Activated naive CD8-positive, alpha-beta T cell (primary cell): ENCODE measurements around the gene MYO5A.
"Not testable (repeated sequence)": the region's sequence is repeated elsewhere in the genome, so short reads cannot be mapped to it uniquely, and the experiment has no call there.

Experiments used
- H3K27ac Mint-ChIP-seq: one replicate; pipeline ENCODE4 v1.8.0; 2021; ENCODE audit warnings: mixed read lengths
- H3K27me3 Mint-ChIP-seq: one replicate; pipeline ENCODE4 v1.8.0; 2021; ENCODE audit warnings: mixed read lengths
- H3K36me3 Mint-ChIP-seq: one replicate; pipeline ENCODE4 v1.8.0; 2021; ENCODE audit warnings: mixed read lengths
- H3K4me1 Mint-ChIP-seq: one replicate; pipeline ENCODE4 v1.8.0; 2021; ENCODE audit warnings: low read depth, mixed read lengths
- H3K4me3 Mint-ChIP-seq: one replicate; pipeline ENCODE4 v1.8.0; 2021; ENCODE audit warnings: mild to moderate bottlenecking, mixed read lengths
- H3K9me3 Mint-ChIP-seq: one replicate; pipeline ENCODE4 v1.8.0; 2021; ENCODE audit warnings: low read depth, mixed read lengths

The MYO5A gene

GRCh38 chr15:52556524-52557273, 28.0 kb upstream of the MYO5A start:
- Mint-ChIP-seq H3K27me3 (no peaks in the 10 kb centered on the region), H3K27ac (peak overlapping the region; percentile 17), H3K36me3 (peaks cover 2% of the 10 kb centered on the region), H3K4me1 (peaks cover 34% of the 10 kb centered on the region), H3K4me3 (no peak overlapping the region), H3K9me3 (no peaks in the 10 kb centered on the region)

GRCh38 chr15:52552303-52552702, 23.6 kb upstream of the MYO5A start:
- H3K4me3 Mint-ChIP-seq, result no peak overlapping the region
- peaks cover 8% of the 10 kb centered on the region for H3K36me3 Mint-ChIP-seq
- no peaks in the 10 kb centered on the region for H3K27me3 Mint-ChIP-seq
- H3K9me3 Mint-ChIP-seq, result no peaks in the 10 kb centered on the region
- no peak overlapping the region for H3K27ac Mint-ChIP-seq
- H3K4me1 Mint-ChIP-seq, result peaks cover 3% of the 10 kb centered on the region

- Mint-ChIP-seq H3K9me3 (no peaks in the 10 kb centered on the region), H3K27ac (no peak overlapping the region), H3K4me3 (no peak overlapping the region), H3K36me3 (peaks cover 12% of the 10 kb centered on the region), H3K27me3 (no peaks in the 10 kb centered on the region), H3K4me1 (peaks cover 3% of the 10 kb centered on the region)
Measured at GRCh38 chr15:52551762-52552161, 23.1 kb upstream of the MYO5A start.

- H3K4me3 Mint-ChIP-seq, H3K27me3 Mint-ChIP-seq, H3K9me3 Mint-ChIP-seq, H3K27ac Mint-ChIP-seq, H3K4me1 Mint-ChIP-seq: not testable (repeated sequence)
- H3K36me3 Mint-ChIP-seq, result peaks cover 17% of the 10 kb centered on the region
Measured at GRCh38 chr15:52551186-52551585, 22.5 kb upstream of the MYO5A start.

GRCh38 chr15:52546031-52546751, 17.5 kb upstream of the MYO5A start:
- H3K27ac Mint-ChIP-seq, result no peak overlapping the region
- no peak overlapping the region for H3K4me3 Mint-ChIP-seq
- H3K4me1 Mint-ChIP-seq, result no peaks in the 10 kb centered on the region
- H3K36me3 Mint-ChIP-seq, result peaks cover 25% of the 10 kb centered on the region
- peaks cover 3% of the 10 kb centered on the region for H3K27me3 Mint-ChIP-seq
- H3K9me3 Mint-ChIP-seq, result no peaks in the 10 kb centered on the region

GRCh38 chr15:52540374-52541012, 11.8 kb upstream of the MYO5A start:
- Mint-ChIP-seq H3K4me1 (no peaks in the 10 kb centered on the region), H3K4me3 (no peak overlapping the region), H3K27me3 (peaks cover 6% of the 10 kb centered on the region), H3K9me3 (no peaks in the 10 kb centered on the region), H3K27ac (no peak overlapping the region), H3K36me3 (peaks cover 3% of the 10 kb centered on the region)

- no peaks in the 10 kb centered on the region for H3K4me1 Mint-ChIP-seq
- no peak overlapping the region for H3K27ac Mint-ChIP-seq
- peaks cover 2% of the 10 kb centered on the region for H3K36me3 Mint-ChIP-seq
- H3K4me3 Mint-ChIP-seq, result no peak overlapping the region
- H3K9me3 Mint-ChIP-seq, result no peaks in the 10 kb centered on the region
- H3K27me3 Mint-ChIP-seq, result peaks cover 2% of the 10 kb centered on the region
Measured at GRCh38 chr15:52537459-52537858, 8.8 kb upstream of the MYO5A start.

- H3K4me3 Mint-ChIP-seq, result no peak overlapping the region
- no peaks in the 10 kb centered on the region for H3K9me3 Mint-ChIP-seq
- peaks cover 2% of the 10 kb centered on the region for H3K27me3 Mint-ChIP-seq
- H3K36me3 Mint-ChIP-seq, result no peaks in the 10 kb centered on the region
- peaks cover 15% of the 10 kb centered on the region for H3K4me1 Mint-ChIP-seq
- no peak overlapping the region for H3K27ac Mint-ChIP-seq
Measured at GRCh38 chr15:52532427-52532826, 3.7 kb upstream of the MYO5A start.

- Mint-ChIP-seq H3K27me3 (no peaks in the 10 kb centered on the region), H3K36me3 (no peaks in the 10 kb centered on the region), H3K4me3 (peak overlapping the region; percentile 90), H3K4me1 (peaks cover 29% of the 10 kb centered on the region), H3K9me3 (no peaks in the 10 kb centered on the region), H3K27ac (peak overlapping the region; percentile 87)
Measured at GRCh38 chr15:52529940-52530339, 1.3 kb upstream of the MYO5A start.

- Mint-ChIP-seq H3K36me3 (no peaks in the 10 kb centered on the region), H3K4me1 (peaks cover 29% of the 10 kb centered on the region), H3K27ac (peak overlapping the region; percentile 87), H3K27me3 (no peaks in the 10 kb centered on the region), H3K9me3 (no peaks in the 10 kb centered on the region), H3K4me3 (peak overlapping the region; percentile 90)
Measured at GRCh38 chr15:52529341-52529924, 753 bp upstream of the MYO5A start.

GRCh38 chr15:52527911-52528563, 643 bp downstream of the MYO5A start:
- Mint-ChIP-seq H3K27ac (peak overlapping the region; percentile 85), H3K27me3 (no peaks in the 10 kb centered on the region), H3K4me1 (peaks cover 33% of the 10 kb centered on the region), H3K9me3 (no peaks in the 10 kb centered on the region), H3K4me3 (peak overlapping the region; percentile 96), H3K36me3 (no peaks in the 10 kb centered on the region)

- no peaks in the 10 kb centered on the region for H3K9me3 Mint-ChIP-seq
- H3K4me1 Mint-ChIP-seq, result peaks cover 36% of the 10 kb centered on the region
- peak overlapping the region; percentile 96 for H3K4me3 Mint-ChIP-seq
- H3K36me3 Mint-ChIP-seq, result no peaks in the 10 kb centered on the region
- H3K27ac Mint-ChIP-seq, result no peak overlapping the region
- H3K27me3 Mint-ChIP-seq, result no peaks in the 10 kb centered on the region
Measured at GRCh38 chr15:52527196-52527910, 1.3 kb downstream of the MYO5A start.

GRCh38 chr15:52524223-52525136, 4.2 kb downstream of the MYO5A start:
- Mint-ChIP-seq H3K27ac (no peak overlapping the region), H3K9me3 (no peaks in the 10 kb centered on the region), H3K4me1 (peaks cover 33% of the 10 kb centered on the region), H3K36me3 (no peaks in the 10 kb centered on the region), H3K27me3 (no peaks in the 10 kb centered on the region), H3K4me3 (no peak overlapping the region)
